HG02610 (cell line): ENCODE measurements around the gene SNAPC2.
"Not testable (repeated sequence)": the region's sequence is repeated elsewhere in the genome, so short reads cannot be mapped to it uniquely, and the experiment has no call there.

Source experiments
- ATAC-seq: cut with Tn5 transposase; IDR thresholded peaks from one replicate; pipeline ENCODE4 v1.9.1; 2021; ENCODE audit warnings: mild to moderate bottlenecking, moderate library complexity; ENCODE audit not compliant: unreplicated experiment

Gene SNAPC2

GRCh38 chr19:7908078-7908699 is 11.9 kb upstream of the SNAPC2 start:
- ATAC-seq, result no peak

- ATAC-seq, result no peak
Observed at GRCh38 chr19:7908742-7909461, 11.2 kb upstream of the SNAPC2 start.

- no peak for ATAC-seq
Observed at GRCh38 chr19:7909471-7910067, 10.6 kb upstream of the SNAPC2 start.

- ATAC-seq, result no peak
Observed at GRCh38 chr19:7910321-7911161, 9.6 kb upstream of the SNAPC2 start.

- ATAC-seq, result no peak
Observed at GRCh38 chr19:7911508-7912143, 8.5 kb upstream of the SNAPC2 start.

- no peak for ATAC-seq
Observed at GRCh38 chr19:7912144-7912696, 7.9 kb upstream of the SNAPC2 start.

- no peak for ATAC-seq
Observed at GRCh38 chr19:7912697-7913564, 7.2 kb upstream of the SNAPC2 start.

- ATAC-seq, result no peak
Observed at GRCh38 chr19:7913652-7914051, 6.5 kb upstream of the SNAPC2 start.

GRCh38 chr19:7914099-7914498 is 6.0 kb upstream of the SNAPC2 start:
- ATAC-seq, result no peak

- ATAC-seq, result no peak
Observed at GRCh38 chr19:7914598-7915045, 5.5 kb upstream of the SNAPC2 start, which contains the start of gene TGFBR3L. Gene TGFBR3L (plus strand): TSS chr19:7914830.

- no peak for ATAC-seq
Observed at GRCh38 chr19:7915250-7916102, 4.7 kb upstream of the SNAPC2 start.

- no peak for ATAC-seq
Observed at GRCh38 chr19:7916103-7916954, 3.8 kb upstream of the SNAPC2 start.

GRCh38 chr19:7916955-7917266 is 3.2 kb upstream of the SNAPC2 start:
- no peak for ATAC-seq

- ATAC-seq, result no peak
Observed at GRCh38 chr19:7917267-7918061, 2.7 kb upstream of the SNAPC2 start.

- not testable (repeated sequence) for ATAC-seq
Observed at GRCh38 chr19:7918062-7918614, 2.0 kb upstream of the SNAPC2 start.

GRCh38 chr19:7918615-7919421 is 1.3 kb upstream of the SNAPC2 start:
- no peak for ATAC-seq
